H1 (cell line): ENCODE measurements around the gene ATF3. TPM values are rescaled to one million over a fixed set of nuclear protein-coding genes. Genes with fewer than 3 reads are reported as not detected.

Source experiments
- CTCF ChIA-PET: fragments of 300-600 bp; sonication (Branson Sonifier 250); formaldehyde crosslinking; loops from one replicate; lab custom pipeline; 2021; ENCODE audit not compliant: partially characterized antibody; lab: Charles Lee
- POLR2A ChIA-PET: fragments of 300-600 bp; sonication (Branson Sonifier 250); formaldehyde crosslinking; loops from one replicate; lab custom pipeline; 2021; ENCODE audit warnings: inconsistent platforms; ENCODE audit not compliant: partially characterized antibody; lab: Charles Lee
- DNase-seq, 2 experiments: peaks; one replicate each; pipeline versions ENCODE4 v3.0.0 to v3.0.0-alpha.2; 2010 to 2022; ENCODE audit warnings: low spot score in 2 of 2, low read depth in 1 of 2, mixed read lengths in 1 of 2
- FAIRE-seq: peaks from 2 replicates; lab custom pipeline; 2011; peaks lifted over from hg19 to GRCh38; lab: Jason Lieb, UNC
- H2AFZ ChIP-seq: 2 replicates; pipeline ENCODE4 v1.8.1; 2012; ENCODE audit warnings: low read length, inconsistent platforms
- H2AK5ac ChIP-seq: 2 replicates; pipeline ENCODE4 v1.6.1; 2013; ENCODE audit warnings: low read depth, low read length
- H2BK120ac ChIP-seq: replicated peaks from 2 replicates; pipeline ENCODE3; 2013; ENCODE audit warnings: low read depth, low read length, inconsistent platforms
- H2BK12ac ChIP-seq: 2 replicates; pipeline ENCODE4 v1.6.1; 2013; ENCODE audit warnings: low read depth, low read length
- H2BK15ac ChIP-seq: 2 replicates; pipeline ENCODE4 v1.6.1; 2013; ENCODE audit warnings: low read length
- H2BK20ac ChIP-seq: 2 replicates; pipeline ENCODE4 v1.6.1; 2013; ENCODE audit warnings: low read length
- H2BK5ac ChIP-seq: 2 replicates; pipeline ENCODE4 v1.6.1; 2013; ENCODE audit warnings: low read depth, low read length
- H3K14ac ChIP-seq: 2 replicates; pipeline ENCODE4 v1.6.1; 2013; ENCODE audit warnings: inconsistent platforms; ENCODE audit not compliant: insufficient read length
- H3K18ac ChIP-seq: 2 replicates; pipeline ENCODE4 v1.6.1; 2013; ENCODE audit warnings: low read length; ENCODE audit errors: extremely low read depth
- H3K23ac ChIP-seq: 2 replicates; pipeline ENCODE4 v1.6.1; 2013; ENCODE audit warnings: inconsistent platforms; ENCODE audit not compliant: insufficient read length
- H3K23me2 ChIP-seq: 2 replicates; pipeline ENCODE4 v1.6.1; 2013; ENCODE audit warnings: low read depth, low read length
- H3K27ac ChIP-seq: 2 replicates; pipeline ENCODE4 v1.6.1; 2011; ENCODE audit warnings: low read depth, low read length, inconsistent platforms
- H3K27me3 ChIP-seq, 4 experiments: replicated peaks in 1 of 4; 1 replicate in 1 of 4; 2 replicates in 3 of 4; pipeline versions ENCODE4 v1.6.1 to v1.8.1; 2011 to 2013; ENCODE audit warnings: low read length in 3 of 4, mild to moderate bottlenecking in 3 of 4, inconsistent platforms in 2 of 4, mixed read lengths in 2 of 4, moderate library complexity in 1 of 4; ENCODE audit not compliant: control insufficient read depth in 3 of 4, insufficient read depth in 3 of 4; ENCODE audit errors: extremely low read depth in 1 of 4
- H3K36me3 ChIP-seq, 4 experiments: 2 replicates each; pipeline versions ENCODE4 v1.6.1 to v1.8.1; 2011 to 2013; ENCODE audit warnings: mild to moderate bottlenecking in 4 of 4, low read length in 3 of 4, moderate library complexity in 2 of 4, control low read depth in 1 of 4, inconsistent platforms in 1 of 4; ENCODE audit not compliant: insufficient read depth in 4 of 4, control insufficient read depth in 2 of 4
- H3K4ac ChIP-seq: replicated peaks from 2 replicates; pipeline ENCODE3; 2013; ENCODE audit warnings: low read length, low read depth, mixed read lengths, inconsistent platforms; ENCODE audit not compliant: insufficient read length
- H3K4me1 ChIP-seq, 4 experiments: replicated peaks in 1 of 4; 1 replicate in 1 of 4; 2 replicates in 3 of 4; pipeline versions ENCODE4 v1.6.1 to v1.8.1; 2011 to 2013; ENCODE audit warnings: low read length in 3 of 4, inconsistent platforms in 2 of 4, mixed read lengths in 1 of 4; ENCODE audit not compliant: insufficient read depth in 4 of 4, control insufficient read depth in 3 of 4
- H3K4me2 ChIP-seq, 2 experiments: 2 replicates each; pipeline versions ENCODE4 v1.6.1 to v1.8.1; 2011 to 2013; ENCODE audit warnings: low read depth in 2 of 2, low read length in 2 of 2, control low read depth in 1 of 2, inconsistent platforms in 1 of 2, mild to moderate bottlenecking in 1 of 2; ENCODE audit not compliant: insufficient read depth in 1 of 2
- H3K4me3 ChIP-seq, 4 experiments: fragments of 200-600, 300-600 bp in 1 of 4; sonication (generic), shearing (Covaris generic), sonication (Bioruptor Twin) in 1 of 4; 2 replicates each; pipeline versions ENCODE4 v1.5.1 to v1.8.1; 2011 to 2016; ENCODE audit warnings: low read length in 4 of 4, low read depth in 3 of 4, control low read depth in 2 of 4, inconsistent platforms in 2 of 4, mild to moderate bottlenecking in 2 of 4, mixed read lengths in 1 of 4, moderate library complexity in 1 of 4; ENCODE audit not compliant: insufficient read depth in 2 of 4; ENCODE audit errors: extremely low read depth in 1 of 4
- H3K56ac ChIP-seq: replicated peaks from 2 replicates; pipeline ENCODE3; 2013; ENCODE audit warnings: low read depth, mild to moderate bottlenecking, mixed read lengths, low read length, inconsistent platforms; ENCODE audit not compliant: insufficient read length
- H3K79me1 ChIP-seq: 2 replicates; pipeline ENCODE4 v1.6.1; 2013; ENCODE audit warnings: low read depth, low read length, control low read depth
- H3K79me2 ChIP-seq, 2 experiments: 2 replicates each; pipeline versions ENCODE4 v1.6.1 to v1.8.1; 2012 to 2013; ENCODE audit warnings: low read length in 2 of 2, mild to moderate bottlenecking in 2 of 2, inconsistent platforms in 1 of 2; ENCODE audit not compliant: insufficient read depth in 2 of 2, control insufficient read depth in 1 of 2
- H3K9ac ChIP-seq, 4 experiments: replicated peaks in 1 of 4; 1 replicate in 1 of 4; 2 replicates in 3 of 4; pipeline versions ENCODE4 v1.6.1 to v1.8.1; 2011 to 2013; ENCODE audit warnings: low read depth in 3 of 4, low read length in 3 of 4, control low read depth in 2 of 4, mild to moderate bottlenecking in 2 of 4, moderate library complexity in 2 of 4, inconsistent platforms in 1 of 4; ENCODE audit errors: extremely low read depth in 1 of 4
- H3K9me3 ChIP-seq, 2 experiments: 2 replicates each; pipeline versions ENCODE4 v1.6.1 to v1.8.1; 2012 to 2013; ENCODE audit warnings: mild to moderate bottlenecking in 2 of 2, moderate library complexity in 2 of 2, control low read depth in 1 of 2, inconsistent platforms in 1 of 2, low read depth in 1 of 2, low read length in 1 of 2, mixed read lengths in 1 of 2; ENCODE audit not compliant: insufficient read depth in 2 of 2
- H4K20me1 ChIP-seq, 2 experiments: replicated peaks in 1 of 2; 2 replicates each; pipeline versions ENCODE3 to v1.8.1; 2011 to 2013; ENCODE audit warnings: inconsistent platforms in 2 of 2, low read length in 2 of 2, mild to moderate bottlenecking in 1 of 2; ENCODE audit not compliant: insufficient read depth in 2 of 2, control insufficient read depth in 1 of 2
- H4K5ac ChIP-seq: 2 replicates; pipeline ENCODE4 v1.6.1; 2013; ENCODE audit warnings: low read length, low read depth, mixed read lengths, inconsistent platforms; ENCODE audit not compliant: insufficient read length
- H4K8ac ChIP-seq: 2 replicates; pipeline ENCODE4 v1.8.0; 2013; ENCODE audit warnings: mild to moderate bottlenecking, moderate library complexity, low read length, inconsistent platforms; ENCODE audit not compliant: insufficient read depth; ENCODE audit errors: extremely low read depth
- H4K91ac ChIP-seq: replicated peaks from 2 replicates; pipeline ENCODE3; 2013; ENCODE audit warnings: low read length, mixed read lengths, inconsistent platforms; ENCODE audit not compliant: insufficient read length
- ASH2L ChIP-seq: fragments of 200-600, 300-600 bp; sonication (generic); IDR thresholded peaks from one replicate; pipeline ENCODE4 v1.7.1; 2017; ENCODE audit warnings: low read length
- CEBPB ChIP-seq: IDR thresholded peaks from 2 replicates; pipeline ENCODE4 v1.6.1; 2012; ENCODE audit warnings: low read depth, low read length
- CHD1 ChIP-seq: IDR thresholded peaks from 2 replicates; pipeline ENCODE4 v1.6.1; 2012; ENCODE audit warnings: low read depth, low read length, improper control_type of control experiment
- HDAC2 ChIP-seq, 2 experiments: fragments of 300-600 bp in 1 of 2; sonication (generic) in 1 of 2; IDR thresholded peaks; 2 replicates each; pipeline ENCODE4 v1.6.1; 2011 to 2012; ENCODE audit warnings: low read depth in 2 of 2, low read length in 2 of 2, mild to moderate bottlenecking in 2 of 2, moderate library complexity in 2 of 2, borderline replicate concordance in 1 of 2, inconsistent platforms in 1 of 2
- NRF1 ChIP-seq: IDR thresholded peaks from 2 replicates; pipeline ENCODE4 v1.6.1; 2011; ENCODE audit warnings: mild to moderate bottlenecking, low read depth, low read length, improper control_type of control experiment
- PHF8 ChIP-seq: fragments of 200-600 bp; sonication (generic); conservative IDR thresholded peaks from 2 replicates; pipeline ENCODE4 v1.7.1; 2012; ENCODE audit warnings: low read depth, mild to moderate bottlenecking, inconsistent platforms, low read length, moderate library complexity
- RBBP5 ChIP-seq: IDR thresholded peaks from 2 replicates; pipeline ENCODE4 v1.7.1; 2012; ENCODE audit warnings: low read depth, mild to moderate bottlenecking, inconsistent platforms, low read length, moderate library complexity, borderline replicate concordance
- RFX5 ChIP-seq: IDR thresholded peaks from 2 replicates; pipeline ENCODE4 v1.6.1; 2011; ENCODE audit warnings: low read depth, low read length, improper control_type of control experiment, borderline replicate concordance
- SP1 ChIP-seq: IDR thresholded peaks from 2 replicates; pipeline ENCODE4 v1.6.1; 2011; ENCODE audit warnings: low read depth, low read length
- SRF ChIP-seq: IDR thresholded peaks from 2 replicates; pipeline ENCODE4 v1.6.1; 2011; ENCODE audit warnings: mild to moderate bottlenecking, low read depth, low read length, moderate library complexity
- TEAD4 ChIP-seq: IDR thresholded peaks from 2 replicates; pipeline ENCODE4 v1.6.1; 2012; ENCODE audit warnings: low read depth, low read length, inconsistent platforms, mixed read lengths
- WGBS, 2 experiments: shearing (Covaris generic) in 1 of 2; methylation state at CpG; one replicate each; pipeline versions ENCODE4 v1.1.6 to v1.1.7; 2013 to 2015; ENCODE audit warnings: low lambda C conversion rate in 2 of 2, mixed read lengths in 2 of 2, inconsistent platforms in 1 of 2, low coverage in 1 of 2, missing lambda C conversion rate in 1 of 2; ENCODE audit not compliant: insufficient replicate concordance in 2 of 2, insufficient coverage in 1 of 2, insufficient read length in 1 of 2; ENCODE audit errors: extremely low coverage in 1 of 2, missing lambda C conversion rate in 1 of 2; 5-methylcytosine and 5-hydroxymethylcytosine counted together
- polyA plus RNA-seq, 7 experiments: library from polyadenylated mRNA; depleted of rRNA in 3 of 7; stranded (reverse) in 5 of 7; unstranded in 2 of 7; fragments of >200 nt in 5 of 7; fragments of 200-250 nt in 2 of 7; gene quantifications; 1 replicate in 5 of 7; 2 replicates in 1 of 7; 4 replicates in 1 of 7; pipeline versions ENCODE4 v1.2.1 to v1.2.3, GENCODE V29; 2011 to 2013; ENCODE audit warnings: missing spikeins in 2 of 7, mixed read lengths in 2 of 7
- total RNA-seq: library from RNA; stranded (reverse); fragmentation: NEBNext Ultra II Directional; extraction: Animal tissue kit (Norgen Biotek cat#: 25700); gene quantifications from 2 replicates; pipeline ENCODE4 v1.2.1, GENCODE V29; 2021

ATF3 gene
- total and polyA plus RNA-seq, 2 of the 8 experiments (the other 6 are each of a cell fraction or from before 2014, with no cell fraction given), result 12.2 to 27.7 TPM

DNA sequence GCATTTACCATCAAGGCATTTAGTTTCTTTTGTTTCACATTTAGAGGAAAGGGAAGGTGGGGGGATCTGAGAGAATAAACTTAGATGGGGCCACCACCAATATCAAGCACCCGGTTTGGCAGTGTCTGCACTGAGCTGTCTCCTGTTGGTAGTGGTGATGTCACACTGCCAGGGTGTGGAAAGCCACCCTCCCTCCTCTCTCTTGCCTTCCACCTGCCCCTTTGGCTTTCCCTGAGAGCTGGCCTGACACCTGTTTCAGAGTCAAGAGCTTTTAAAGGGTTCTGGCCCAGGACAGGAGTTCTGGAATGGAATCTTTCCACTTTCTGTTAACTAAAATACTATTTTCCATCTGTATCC lies 13.4 kb downstream of the ATF3 start:
- no peaks in the 10 kb centered on the region for H3K9me3 ChIP-seq
- H3K56ac ChIP-seq, result no peak overlapping the region
- H3K23ac ChIP-seq, result no peak overlapping the region
- peaks cover 15 to 39% (median 27%) of the 10 kb centered on the region in 4 experiments; a peak in 7 of 8 replicates for H3K36me3 ChIP-seq
- DNase-seq (no peak), FAIRE-seq (no peak)
- H2BK20ac ChIP-seq, result no peak overlapping the region
- no peak overlapping the region for H3K4ac ChIP-seq
- H3K4me1 ChIP-seq, result no peaks in the 10 kb centered on the region
- 100% methylated on average over 1 of the region's 1 CpG; no CpG with 5 or more reads in 1 of the 2 experiments for WGBS, 2 experiments
- no peak overlapping the region for H3K4me2 ChIP-seq
- TF ChIP-seq SRF (no peak), NRF1 (no peak), SP1 (no peak), CEBPB (no peak), RBBP5 (no peak), TEAD4 (no peak), CHD1 (no peak), RFX5 (no peak), ASH2L (no peak), PHF8 (no peak), HDAC2 (IDR thresholded peaks at IDR 0.05; ENCODE audit: borderline replicate concordance in 1 of 2, low read depth in 2 of 2, low read length in 2 of 2) (no peak)
- H3K23me2 ChIP-seq, result no peaks in the 10 kb centered on the region
- no peak overlapping the region for H4K5ac ChIP-seq
- H3K27me3 ChIP-seq, result no peaks in the 10 kb centered on the region
- no peak overlapping the region for H2AK5ac ChIP-seq
- H2BK15ac ChIP-seq, result no peak overlapping the region
- CTCF ChIA-PET, result interaction anchor here (0.7 to 2.4 kb wide), 7 partner anchors 9 to 265 kb away, joined by 3 to 15 read pairs (median 4); no protein-coding TSS in a partner anchor
- H2BK12ac ChIP-seq, result no peak overlapping the region
- POLR2A ChIA-PET, result interaction anchor here (1.0 to 7.8 kb wide), 3 partner anchors 12 to 131 kb away, joined by 3 to 94 read pairs (median 7); partner anchors contain the start of gene ATF3
- no peak overlapping the region for H3K27ac ChIP-seq
- no peak overlapping the region for H2AFZ ChIP-seq
- H3K79me1 ChIP-seq, result no peaks in the 10 kb centered on the region
- peaks cover 0 to 2% of the 10 kb centered on the region in 2 experiments for H4K20me1 ChIP-seq
- no peak overlapping the region for H3K9ac ChIP-seq
- H4K91ac ChIP-seq, result no peak overlapping the region
- no peak overlapping the region for H2BK5ac ChIP-seq
- no peak overlapping the region for H3K14ac ChIP-seq
- no peak overlapping the region for H3K18ac ChIP-seq
- no peak overlapping the region for H2BK120ac ChIP-seq
- H3K79me2 ChIP-seq, result no peaks in the 10 kb centered on the region
- no peak overlapping the region for H4K8ac ChIP-seq
- H3K4me3 ChIP-seq, result no peak overlapping the region
